ENCODE results near the gene LILRA2.

Gene LILRA2

DNA sequence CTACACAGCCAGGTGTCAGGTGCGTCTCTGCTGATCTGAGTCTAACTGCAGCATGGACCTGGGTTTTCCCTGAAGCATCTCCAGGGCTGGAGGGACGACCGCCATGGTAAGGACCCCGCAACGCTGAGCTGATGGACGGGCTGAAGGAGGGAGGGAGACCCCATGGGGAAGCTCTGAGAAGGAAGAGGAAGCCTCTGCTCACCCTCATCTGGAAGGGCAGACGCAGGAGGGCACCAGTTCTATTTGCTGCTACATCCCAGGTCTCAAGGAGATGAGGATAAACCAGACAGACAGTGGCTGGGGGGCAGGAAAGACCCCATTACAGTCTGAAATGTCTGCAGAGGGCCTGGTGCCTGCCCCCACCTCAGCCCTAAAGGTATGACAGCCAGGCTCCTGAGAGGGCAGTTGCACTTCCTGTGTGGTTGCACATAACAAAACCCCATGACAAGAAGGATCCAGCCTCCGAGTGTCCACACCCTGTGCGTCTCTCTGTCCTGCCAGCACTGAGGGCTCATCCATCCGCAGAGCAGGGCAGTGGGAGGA, at the start of gene LILRA2:
LILRA2 (plus strand) TSS at position 461 of the 543 bp plus-strand sequence. CDS start 89 bp downstream, outside the sequence.
- no peak within 1 kb of the TSS for H3K4me3 ChIP-seq (replicated peaks; ENCODE audit: low read depth, low read length)
- TF ChIP-seq, protein P1, sequence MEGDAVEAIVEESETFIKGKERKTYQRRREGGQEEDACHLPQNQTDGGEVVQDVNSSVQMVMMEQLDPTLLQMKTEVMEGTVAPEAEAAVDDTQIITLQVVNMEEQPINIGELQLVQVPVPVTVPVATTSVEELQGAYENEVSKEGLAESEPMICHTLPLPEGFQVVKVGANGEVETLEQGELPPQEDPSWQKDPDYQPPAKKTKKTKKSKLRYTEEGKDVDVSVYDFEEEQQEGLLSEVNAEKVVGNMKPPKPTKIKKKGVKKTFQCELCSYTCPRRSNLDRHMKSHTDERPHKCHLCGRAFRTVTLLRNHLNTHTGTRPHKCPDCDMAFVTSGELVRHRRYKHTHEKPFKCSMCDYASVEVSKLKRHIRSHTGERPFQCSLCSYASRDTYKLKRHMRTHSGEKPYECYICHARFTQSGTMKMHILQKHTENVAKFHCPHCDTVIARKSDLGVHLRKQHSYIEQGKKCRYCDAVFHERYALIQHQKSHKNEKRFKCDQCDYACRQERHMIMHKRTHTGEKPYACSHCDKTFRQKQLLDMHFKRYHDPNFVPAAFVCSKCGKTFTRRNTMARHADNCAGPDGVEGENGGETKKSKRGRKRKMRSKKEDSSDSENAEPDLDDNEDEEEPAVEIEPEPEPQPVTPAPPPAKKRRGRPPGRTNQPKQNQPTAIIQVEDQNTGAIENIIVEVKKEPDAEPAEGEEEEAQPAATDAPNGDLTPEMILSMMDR (IDR thresholded peaks at IDR 0.05; ENCODE audit: low read length, missing control alignments), result no peak
- no peak for DNase-seq (ENCODE audit: low read depth)

DNA sequence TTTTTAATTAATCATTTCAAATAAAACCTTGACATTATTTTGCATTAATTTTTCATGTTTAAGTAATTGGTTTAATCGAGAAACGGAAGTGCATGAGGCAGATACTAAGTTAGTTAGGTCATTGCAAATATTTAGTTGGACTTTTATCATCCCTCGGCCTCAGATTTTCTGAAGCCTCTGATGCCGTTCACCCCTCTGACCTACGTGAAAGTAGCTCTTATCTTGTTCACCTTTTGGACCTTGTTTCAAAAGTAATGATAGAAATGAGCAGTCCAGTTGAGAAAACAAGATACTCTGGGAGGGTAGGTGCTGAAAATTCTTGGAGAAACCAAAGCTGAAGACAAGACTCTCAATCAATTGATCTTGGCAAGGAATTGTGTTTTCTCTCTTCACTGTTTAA, 48.0 kb upstream of the LILRA2 start:
- no peak overlapping the region for H3K4me3 ChIP-seq (replicated peaks; ENCODE audit: low read depth, low read length)
- no peak for DNase-seq (ENCODE audit: low read depth)
- TF ChIP-seq, protein P1 (IDR thresholded peaks at IDR 0.05; ENCODE audit: low read length, missing control alignments), result no peak

DNA sequence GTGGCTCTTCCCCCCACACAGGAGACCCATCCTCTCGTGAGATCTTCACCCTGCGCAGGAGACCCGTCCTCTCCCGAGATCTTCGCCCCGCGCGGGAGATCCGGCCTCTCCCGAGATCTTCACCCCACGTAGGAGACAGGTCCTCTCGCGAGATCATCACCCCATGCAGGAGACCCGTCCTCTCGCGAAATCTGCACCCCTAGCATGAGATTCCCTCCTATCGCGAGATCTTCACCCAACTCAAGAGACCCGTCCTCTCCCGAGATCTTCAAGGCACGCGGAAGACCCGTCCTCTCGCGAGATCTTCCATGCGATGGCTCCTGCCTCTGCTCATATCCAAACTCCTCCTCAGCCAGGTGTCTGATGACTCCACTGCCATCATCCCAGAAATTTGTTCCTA, 46.6 kb upstream of the LILRA2 start:
- no peak for DNase-seq (ENCODE audit: low read depth)
- TF ChIP-seq, protein P1 (IDR thresholded peaks at IDR 0.05; ENCODE audit: low read length, missing control alignments), result no peak
- no peak overlapping the region for H3K4me3 ChIP-seq (replicated peaks; ENCODE audit: low read depth, low read length)

DNA sequence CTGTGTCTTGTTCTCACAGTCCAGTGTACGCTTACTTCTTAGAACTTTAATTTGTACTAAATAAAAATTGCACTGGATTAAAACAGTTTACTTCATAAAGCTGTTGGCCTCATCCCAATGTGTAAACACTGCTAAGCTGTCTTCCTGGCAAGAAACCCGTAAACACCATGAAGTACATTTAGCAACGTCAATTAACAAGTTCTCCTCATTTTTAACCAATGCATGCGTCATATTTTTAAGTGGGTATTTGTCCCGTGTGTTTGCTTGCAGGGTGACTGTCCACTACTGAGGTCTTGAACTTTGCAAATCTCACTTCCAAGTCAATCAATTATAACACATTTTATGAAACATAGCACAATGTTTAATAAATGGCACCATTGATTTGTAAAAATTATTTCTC, 42.7 kb upstream of the LILRA2 start:
- no peak overlapping the region for H3K4me3 ChIP-seq (replicated peaks; ENCODE audit: low read depth, low read length)
- TF ChIP-seq, protein P1 (IDR thresholded peaks at IDR 0.05; ENCODE audit: low read length, missing control alignments), result no peak
- DNase-seq (ENCODE audit: low read depth), result no peak

DNA sequence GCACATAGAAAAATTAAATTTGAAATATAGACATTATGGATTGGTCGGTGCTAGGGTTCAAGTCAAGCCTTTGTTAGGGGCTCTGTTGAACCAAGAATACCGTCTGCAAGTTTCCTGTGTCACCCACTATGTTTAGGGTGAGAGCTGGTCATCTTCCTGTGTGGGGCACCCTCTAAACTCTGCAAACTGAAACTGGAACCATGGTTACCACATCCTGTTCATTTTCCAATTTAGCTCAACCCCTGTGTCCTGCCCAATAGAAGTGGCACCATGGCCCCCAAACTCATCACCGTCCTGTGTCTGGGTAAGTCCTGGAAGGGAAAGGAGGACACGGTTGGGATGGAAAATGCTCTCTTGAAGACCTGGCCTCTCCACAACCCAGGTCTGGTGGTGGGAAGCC, 41.1 kb upstream of the LILRA2 start:
- DNase-seq (ENCODE audit: low read depth), result no peak

DNA sequence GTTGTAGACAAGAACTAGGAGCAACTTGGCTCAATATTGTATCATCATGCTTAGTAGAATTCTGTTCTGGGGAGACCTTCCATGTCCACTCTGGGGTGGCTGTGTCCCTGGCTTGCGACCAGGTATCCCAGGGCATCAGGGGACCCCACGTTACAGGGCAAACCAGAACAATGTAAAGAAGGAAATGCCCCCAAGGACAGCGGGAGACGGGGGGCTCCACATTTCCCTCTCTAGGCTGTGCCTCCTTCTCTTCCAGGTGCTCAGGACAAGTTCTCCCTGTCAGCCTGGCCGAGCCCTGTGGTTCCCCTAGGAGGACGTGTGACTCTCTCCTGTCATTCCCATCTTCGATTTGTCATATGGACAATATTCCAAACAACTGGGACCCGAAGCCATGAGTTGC, 40.1 kb upstream of the LILRA2 start:
- DNase-seq (ENCODE audit: low read depth), result no peak
- no peak overlapping the region for H3K4me3 ChIP-seq (replicated peaks; ENCODE audit: low read depth, low read length)
- TF ChIP-seq, protein P1 (IDR thresholded peaks at IDR 0.05; ENCODE audit: low read length, missing control alignments), result no peak

More for the DNA sequence above, 41.1 kb upstream of the LILRA2 start:
- TF ChIP-seq, protein P1 (IDR thresholded peaks at IDR 0.05; ENCODE audit: low read length, missing control alignments), result no peak
- H3K4me3 ChIP-seq (replicated peaks; ENCODE audit: low read depth, low read length), result no peak overlapping the region

DNA sequence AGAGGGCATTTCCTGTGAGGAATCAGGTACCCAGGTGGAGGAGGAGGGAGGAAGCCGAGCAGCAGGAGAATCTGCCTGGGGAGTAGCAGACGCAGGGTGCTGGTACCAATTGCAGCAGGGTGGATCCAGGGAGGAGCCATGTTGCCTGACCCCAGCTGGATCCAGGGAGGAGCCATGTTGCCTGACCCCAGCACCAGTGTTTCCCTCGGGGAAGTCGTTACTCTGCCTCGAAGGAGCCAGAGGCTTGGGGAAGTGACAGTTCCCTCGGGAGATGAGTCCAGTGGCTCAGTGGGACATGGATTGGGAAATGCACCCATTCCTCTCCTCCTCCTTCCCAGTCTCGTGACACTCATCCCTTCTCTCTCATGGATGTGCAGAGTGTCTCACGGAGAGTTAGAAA, 39.4 kb upstream of the LILRA2 start:
- no peak for DNase-seq (ENCODE audit: low read depth)
- TF ChIP-seq, protein P1 (IDR thresholded peaks at IDR 0.05; ENCODE audit: low read length, missing control alignments), result no peak
- H3K4me3 ChIP-seq (replicated peaks; ENCODE audit: low read depth, low read length), result no peak overlapping the region

Measured in fibroblast of pulmonary artery (primary cell).